GM23248 (cell line): ENCODE results near the gene TNNI3K. TPM values are rescaled to one million over a fixed set of nuclear protein-coding genes. Genes with fewer than 3 reads are reported as not detected.

ENCODE experiments used
- DNase-seq: peaks from one replicate; pipeline ENCODE4 v3.0.0-alpha.2; 2015
- H2AFZ ChIP-seq: fragments of 200-600 bp; sonication (generic); 2 replicates; pipeline ENCODE4 v1.6.1; 2016; ENCODE audit warnings: antibody characterized with exemption
- H3F3A ChIP-seq: fragments of 200-600 bp; sonication (generic); 2 replicates; pipeline ENCODE4 v1.6.1; 2016; ENCODE audit warnings: mild to moderate bottlenecking, antibody characterized with exemption, mixed run types; ENCODE audit not compliant: insufficient read depth
- H3K27ac ChIP-seq: fragments of 200-600 bp; sonication (generic); 2 replicates; pipeline ENCODE4 v1.5.1; 2016; ENCODE audit warnings: mild to moderate bottlenecking
- H3K27me3 ChIP-seq: fragments of 200-600 bp; sonication (generic); replicated peaks from 2 replicates; pipeline ENCODE4 v1.6.1; 2016; ENCODE audit warnings: mild to moderate bottlenecking; ENCODE audit not compliant: insufficient read depth
- H3K36me3 ChIP-seq: fragments of 200-600 bp; sonication (generic); 2 replicates; pipeline ENCODE4 v1.6.1; 2016; ENCODE audit warnings: low read depth, mild to moderate bottlenecking
- H3K4me1 ChIP-seq: fragments of 200-600 bp; sonication (generic); 2 replicates; pipeline ENCODE4 v1.6.1; 2016; ENCODE audit warnings: mild to moderate bottlenecking; ENCODE audit not compliant: insufficient read depth
- H3K4me2 ChIP-seq: fragments of 200-600 bp; sonication (generic); one replicate; pipeline ENCODE4 v1.6.1; 2016; ENCODE audit warnings: mild to moderate bottlenecking; ENCODE audit not compliant: unreplicated experiment
- H3K4me3 ChIP-seq: fragments of 200-600 bp; sonication (generic); 2 replicates; pipeline ENCODE4 v1.5.1; 2016; ENCODE audit warnings: mild to moderate bottlenecking
- H3K79me2 ChIP-seq: fragments of 200-600 bp; sonication (generic); 2 replicates; pipeline ENCODE4 v1.6.1; 2016; ENCODE audit warnings: mild to moderate bottlenecking; ENCODE audit not compliant: insufficient read depth
- H3K9ac ChIP-seq: fragments of 200-600 bp; sonication (generic); 2 replicates; pipeline ENCODE4 v1.6.1; 2016; ENCODE audit warnings: mild to moderate bottlenecking
- H3K9me2 ChIP-seq: fragments of 200-600 bp; sonication (generic); 2 replicates; pipeline ENCODE4 v1.6.1; 2016; ENCODE audit warnings: mixed run types, mild to moderate bottlenecking, moderate library complexity; ENCODE audit not compliant: insufficient read depth
- H3K9me3 ChIP-seq: fragments of 200-600 bp; sonication (generic); one replicate; pipeline ENCODE4 v1.6.1; 2017; ENCODE audit warnings: low read depth
- H4K20me1 ChIP-seq: fragments of 200-600 bp; sonication (generic); 2 replicates; pipeline ENCODE4 v1.6.0; 2016; ENCODE audit not compliant: insufficient read depth
- EZH2 ChIP-seq: fragments of 200-600 bp; sonication (generic); IDR thresholded peaks from 2 replicates; pipeline ENCODE4 v1.6.1; 2018; ENCODE audit warnings: antibody characterized with exemption, mild to moderate bottlenecking; ENCODE audit not compliant: insufficient read depth, poor library complexity, severe bottlenecking
- EZH2phosphoT487 ChIP-seq: fragments of 200-600 bp; sonication (generic); IDR thresholded peaks from 2 replicates; pipeline ENCODE4 v1.6.1; 2018; ENCODE audit warnings: antibody characterized with exemption, moderate library complexity, mild to moderate bottlenecking, low read depth; ENCODE audit not compliant: insufficient read depth
- WGBS, 2 experiments: methylation state at CpG; one replicate each; pipeline ENCODE4 v1.1.6; 2015 to 2017; ENCODE audit warnings: low lambda C conversion rate in 2 of 2, low coverage in 1 of 2; ENCODE audit errors: missing lambda C conversion rate in 2 of 2; 5-methylcytosine and 5-hydroxymethylcytosine counted together
- in situ Hi-C: fragments of 300-500 bp; cut with MboI; formaldehyde crosslinking; loops from 2 replicates; pipeline ENCODE4 v1.15.0; 2020
- polyA plus RNA-seq: library from polyadenylated mRNA; unstranded; fragments of >200 nt; fragmentation: Nextera tagmentation; extraction: Ambion mirVana; gene quantifications from 2 replicates; pipeline ENCODE4 v1.2.1, GENCODE V29; 2016
- total RNA-seq: library from RNA; depleted of rRNA; stranded (reverse); fragments of >200 nt; shearing (Covaris generic); gene quantifications from 2 replicates; pipeline ENCODE4 v1.2.3, GENCODE V29; 2014

TNNI3K gene
- total and polyA plus RNA-seq, 2 experiments from 2014 or later: not detected

GRCh38 chr1:74512170-74512915, 277.2 kb downstream of the TNNI3K start, which contains the start of gene LRRC53:
TSS of gene LRRC53 (minus strand) at chr1:74512611. CDS start at chr1:74483349, 29,262 bp downstream.
- Histone ChIP-seq H3K4me3 (no peak within 1 kb of the TSS), H3K79me2 (no peaks in the 10 kb centered on the region), H3K27me3 (peaks cover 9% of the 10 kb centered on the region; the same call in 1 of the 2 replicates), H3K27ac (no peak within 1 kb of the TSS), H3F3A (no peaks in the 10 kb centered on the region), H4K20me1 (no peaks in the 10 kb centered on the region), H2AFZ (no peak within 1 kb of the TSS), H3K9me3 (no peaks in the 10 kb centered on the region), H3K9me2 (no peaks in the 10 kb centered on the region), H3K4me1 (0 out of 2 replicates have a peak, but pooled peaks cover 8% of the 10 kb centered on the region), H3K9ac (no peak within 1 kb of the TSS), H3K4me2 (no peak within 1 kb of the TSS), H3K36me3 (no peaks in the 10 kb centered on the region)
- in situ Hi-C loops: no loop called here
- DNase-seq: no peak
- WGBS, 2 experiments: 25 to 32% methylated on average over 2 of the region's 2 CpGs
- TF ChIP-seq EZH2phosphoT487: no peak
- TF ChIP-seq EZH2: no peak

- Histone ChIP-seq H3F3A (no peaks in the 10 kb centered on the region), H3K36me3 (no peaks in the 10 kb centered on the region), H3K4me2 (no peak overlapping the region), H3K27ac (no peak overlapping the region), H3K9me2 (no peaks in the 10 kb centered on the region), H3K9me3 (no peaks in the 10 kb centered on the region), H3K79me2 (no peaks in the 10 kb centered on the region), H3K4me3 (no peak overlapping the region), H3K9ac (no peak overlapping the region), H3K27me3 (peaks cover 9% of the 10 kb centered on the region; the same call in 1 of the 2 replicates), H2AFZ (no peak overlapping the region), H4K20me1 (no peaks in the 10 kb centered on the region), H3K4me1 (0 out of 2 replicates have a peak, but pooled peaks cover 8% of the 10 kb centered on the region)
- WGBS, 2 experiments: 13 to 15% methylated on average over 8 of the region's 8 CpGs
- in situ Hi-C loops: no loop called here
- TF ChIP-seq EZH2 (no peak), EZH2phosphoT487 (no peak)
- DNase-seq: peak; percentile 44
These were observed 278.5 kb downstream of the TNNI3K start for GRCh38 chr1:74513411-74514300.

GRCh38 chr1:74517599-74518051, 282.4 kb downstream of the TNNI3K start:
- 42 to 52% methylated on average over 6 of the region's 6 CpGs for WGBS, 2 experiments
- in situ Hi-C loops: no loop called here
- Histone ChIP-seq H3K27ac (no peak overlapping the region), H3K4me1 (0 out of 2 replicates have a peak, but pooled peaks cover 8% of the 10 kb centered on the region), H3F3A (no peaks in the 10 kb centered on the region), H3K27me3 (peaks cover 3% of the 10 kb centered on the region; the same call in 1 of the 2 replicates), H4K20me1 (no peaks in the 10 kb centered on the region), H3K9ac (no peak overlapping the region), H3K79me2 (no peaks in the 10 kb centered on the region), H3K9me2 (no peaks in the 10 kb centered on the region), H2AFZ (no peak overlapping the region), H3K4me2 (no peak overlapping the region), H3K9me3 (no peaks in the 10 kb centered on the region), H3K4me3 (no peak overlapping the region), H3K36me3 (no peaks in the 10 kb centered on the region)
- TF ChIP-seq EZH2 (no peak), EZH2phosphoT487 (no peak)
- DNase-seq: no peak

GRCh38 chr1:74522148-74522547, 287.0 kb downstream of the TNNI3K start:
- TF ChIP-seq EZH2phosphoT487: no peak
- no peak for TF ChIP-seq EZH2
- H3K79me2 ChIP-seq: no peaks in the 10 kb centered on the region
- H3K36me3 ChIP-seq: no peaks in the 10 kb centered on the region
- no peak overlapping the region for H3K4me3 ChIP-seq
- no peaks in the 10 kb centered on the region for H4K20me1 ChIP-seq
- H3K27me3 ChIP-seq: no peaks in the 10 kb centered on the region
- no peak overlapping the region for H3K9ac ChIP-seq
- H3K4me1 ChIP-seq: no peaks in the 10 kb centered on the region
- no peaks in the 10 kb centered on the region for H3K9me3 ChIP-seq
- no peak for DNase-seq
- no peak overlapping the region for H3K4me2 ChIP-seq
- in situ Hi-C loops: no loop called here
- H2AFZ ChIP-seq: no peak overlapping the region
- no peak overlapping the region for H3K27ac ChIP-seq
- 49% methylated on average over 4 of the region's 4 CpGs for WGBS, 2 experiments
- H3K9me2 ChIP-seq: no peaks in the 10 kb centered on the region
- H3F3A ChIP-seq: no peaks in the 10 kb centered on the region
